T47D (cell line): ENCODE data around the gene RASAL2.

Experiments used
- DNase-seq, 2 experiments: peaks; one replicate each; pipeline versions ENCODE4 v3.0.0 to v3.0.0-alpha.2; 2011 to 2012; ENCODE audit warnings: low read depth in 1 of 2, low spot score in 1 of 2
- JUND ChIP-seq: IDR thresholded peaks from 2 replicates; pipeline ENCODE4 v1.6.1; 2012; ENCODE audit warnings: low read depth
- in situ Hi-C: cut with HindIII; loops from 2 replicates; pipeline ENCODE4 v1.10.0; 2016; ENCODE audit warnings: low sequenced_read_pairs, low pct_unique_long_range_greater_than_20kb

Gene RASAL2

GRCh38 chr1:178254433-178254832 is 160.5 kb downstream of the RASAL2 start:
- DNase-seq, result no peak
- TF ChIP-seq JUND, result no peak
- in situ Hi-C loops, result no loop called here

- in situ Hi-C loops, result no loop called here
- DNase-seq, result no peak
- no peak for TF ChIP-seq JUND
Observed at GRCh38 chr1:178258536-178258935, 164.6 kb downstream of the RASAL2 start.

- no peak for TF ChIP-seq JUND
- no peak for DNase-seq
- in situ Hi-C loops, result no loop called here
Observed at GRCh38 chr1:178262120-178262500, 168.2 kb downstream of the RASAL2 start.

GRCh38 chr1:178263341-178263740 is 169.4 kb downstream of the RASAL2 start:
- no peak for TF ChIP-seq JUND
- DNase-seq, result no peak
- in situ Hi-C loops, result no loop called here

- DNase-seq, result no peak
- in situ Hi-C loops, result no loop called here
- no peak for TF ChIP-seq JUND
Observed at GRCh38 chr1:178266113-178266512, 172.2 kb downstream of the RASAL2 start.

GRCh38 chr1:178266619-178267066 is 172.7 kb downstream of the RASAL2 start:
- no peak for DNase-seq
- in situ Hi-C loops, result no loop called here
- TF ChIP-seq JUND, result no peak

GRCh38 chr1:178267646-178268094 is 173.8 kb downstream of the RASAL2 start:
- in situ Hi-C loops, result no loop called here
- TF ChIP-seq JUND, result no peak
- no peak for DNase-seq

GRCh38 chr1:178271471-178271870 is 177.6 kb downstream of the RASAL2 start:
- no peak for TF ChIP-seq JUND
- in situ Hi-C loops, result no loop called here

GRCh38 chr1:178273707-178274410 is 180.0 kb downstream of the RASAL2 start:
- in situ Hi-C loops, result no loop called here
- no peak for DNase-seq
- no peak for TF ChIP-seq JUND

More at GRCh38 chr1:178271471-178271870, 177.6 kb downstream of the RASAL2 start:
- DNase-seq, result no peak

- no peak for TF ChIP-seq JUND
- in situ Hi-C loops, result no loop called here
- no peak for DNase-seq
Observed at GRCh38 chr1:178275049-178275448, 181.1 kb downstream of the RASAL2 start.

GRCh38 chr1:178275553-178275952 is 181.6 kb downstream of the RASAL2 start:
- DNase-seq, result no peak
- in situ Hi-C loops, result no loop called here

GRCh38 chr1:178277793-178278530 is 184.1 kb downstream of the RASAL2 start:
- no peak for DNase-seq
- no peak for TF ChIP-seq JUND
- in situ Hi-C loops, result no loop called here

More at GRCh38 chr1:178275553-178275952, 181.6 kb downstream of the RASAL2 start:
- no peak for TF ChIP-seq JUND
